NCI-H146 treated with DMSO at 0.1 percent for 48 hours (cell line): Measurements from ENCODE around the gene PROK2.

Experiments
- DNase-seq: peaks from one replicate; lab custom pipeline; 2025; ENCODE audit not compliant: unreplicated experiment; lab: John Stamatoyannopoulos, UW

The PROK2 gene

DNA sequence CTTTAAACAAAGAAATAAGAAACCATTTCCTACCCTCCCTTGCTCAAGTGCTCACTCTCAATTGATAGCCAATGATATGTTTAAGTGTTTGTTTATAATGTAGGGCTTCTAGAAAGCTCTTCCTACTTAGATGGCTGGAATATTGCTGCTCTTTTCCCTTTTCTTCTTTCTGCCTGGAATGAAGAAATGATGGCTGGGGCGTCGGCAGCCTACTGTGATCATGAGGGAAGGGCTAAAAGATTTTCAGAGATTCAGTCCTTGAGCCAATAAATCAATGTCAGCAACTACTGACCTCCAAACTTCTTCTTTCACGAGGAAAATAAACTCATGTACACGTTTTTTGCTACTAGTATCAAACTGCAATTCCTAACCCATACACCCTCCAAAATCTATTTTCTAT, 33.3 kb downstream of the PROK2 start:
- no peak for DNase-seq

DNA sequence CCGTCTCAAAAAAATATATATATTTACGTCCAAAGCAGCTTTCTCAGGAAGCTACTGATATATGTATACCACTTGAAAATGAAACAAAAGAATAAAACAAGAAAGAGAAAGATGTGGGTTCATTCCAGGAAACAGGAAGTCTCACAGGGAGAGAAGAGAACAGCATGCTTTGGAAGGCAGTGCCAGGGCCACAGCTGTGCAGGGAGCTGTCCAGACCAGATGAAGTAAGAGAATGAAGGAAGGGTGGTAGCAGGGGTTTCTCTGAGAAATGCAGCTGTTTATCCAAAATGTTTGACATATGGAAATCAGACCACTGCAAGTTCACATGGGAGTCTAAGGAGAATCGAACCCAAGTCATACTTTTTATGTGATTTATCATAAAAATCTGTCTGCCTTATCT, 40.2 kb downstream of the PROK2 start:
- no peak for DNase-seq

DNA sequence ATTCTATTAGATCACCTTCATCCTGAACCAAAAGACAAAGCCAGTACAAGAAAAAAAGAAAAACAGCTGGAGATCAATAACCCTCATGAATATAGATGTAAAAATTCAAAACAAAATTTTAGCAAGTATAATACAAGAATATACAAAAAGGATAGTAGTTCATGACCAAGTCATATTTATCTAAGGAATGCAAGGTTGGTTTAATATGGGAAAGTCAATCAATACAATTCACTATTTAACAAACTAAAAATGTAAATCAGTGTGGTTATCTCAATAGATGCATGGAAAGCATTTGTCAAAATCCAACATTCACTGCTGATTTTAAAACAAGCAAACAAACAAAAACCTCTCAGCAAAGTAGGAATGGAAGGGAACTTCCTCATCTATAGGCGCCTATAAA, 42.3 kb downstream of the PROK2 start:
- DNase-seq: no peak

DNA sequence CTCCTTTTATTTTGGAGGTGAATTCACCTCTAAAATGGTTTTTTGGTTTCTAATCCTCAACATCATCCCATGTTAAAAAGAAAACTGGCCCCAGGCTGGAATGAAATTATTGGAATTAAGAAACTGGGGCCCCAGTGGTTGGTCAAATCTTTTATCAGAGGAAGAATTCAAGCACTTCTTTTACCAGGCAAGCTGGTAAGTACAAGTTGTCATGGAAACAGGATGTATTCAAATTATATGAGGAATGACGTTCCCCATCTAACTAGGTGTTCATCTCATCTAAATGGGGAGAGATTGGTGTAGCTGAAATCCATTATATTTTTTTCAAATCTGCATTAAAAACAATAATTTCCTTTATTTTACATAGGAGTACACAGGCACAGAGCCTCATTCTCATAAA, 50.1 kb downstream of the PROK2 start:
- no peak for DNase-seq

DNA sequence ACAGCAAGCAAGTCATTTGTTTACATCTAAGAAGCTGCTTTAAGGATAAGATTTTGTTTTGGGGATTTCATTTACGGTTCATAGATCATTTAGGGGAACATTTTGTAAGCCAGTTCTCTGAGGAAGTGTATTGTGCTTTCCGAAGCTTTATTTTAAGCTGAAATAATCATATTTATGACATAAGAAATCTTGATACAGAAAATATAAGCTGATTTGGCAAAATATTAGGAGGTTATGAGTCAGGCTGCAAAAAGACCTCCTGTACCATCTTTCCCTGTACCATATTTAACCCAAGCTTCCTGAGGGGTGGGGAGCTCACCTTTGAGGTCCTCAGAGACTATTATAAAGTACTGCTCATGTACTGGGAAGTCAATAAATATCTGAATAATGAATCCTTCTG, 51.6 kb downstream of the PROK2 start:
- DNase-seq: no peak

DNA sequence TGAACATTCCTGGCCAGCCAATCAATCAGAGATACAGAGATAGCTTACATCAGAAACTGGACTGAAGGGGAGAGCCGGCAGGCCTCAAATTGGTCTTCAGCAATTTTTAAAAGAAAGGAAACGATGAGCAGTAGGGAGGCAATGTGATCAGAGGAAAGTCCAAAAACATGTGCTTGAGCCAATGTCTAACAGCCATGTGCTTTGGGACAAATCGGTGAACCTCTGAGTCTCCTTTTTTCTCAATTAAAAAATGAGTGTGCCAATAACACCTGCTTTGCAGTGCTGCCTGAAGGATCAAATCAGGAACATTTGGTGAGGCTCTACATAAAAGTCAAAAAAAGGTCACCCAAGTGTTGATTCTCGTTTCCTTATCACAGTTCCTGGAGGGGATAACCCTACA, 52.3 kb downstream of the PROK2 start:
- DNase-seq: no peak

DNA sequence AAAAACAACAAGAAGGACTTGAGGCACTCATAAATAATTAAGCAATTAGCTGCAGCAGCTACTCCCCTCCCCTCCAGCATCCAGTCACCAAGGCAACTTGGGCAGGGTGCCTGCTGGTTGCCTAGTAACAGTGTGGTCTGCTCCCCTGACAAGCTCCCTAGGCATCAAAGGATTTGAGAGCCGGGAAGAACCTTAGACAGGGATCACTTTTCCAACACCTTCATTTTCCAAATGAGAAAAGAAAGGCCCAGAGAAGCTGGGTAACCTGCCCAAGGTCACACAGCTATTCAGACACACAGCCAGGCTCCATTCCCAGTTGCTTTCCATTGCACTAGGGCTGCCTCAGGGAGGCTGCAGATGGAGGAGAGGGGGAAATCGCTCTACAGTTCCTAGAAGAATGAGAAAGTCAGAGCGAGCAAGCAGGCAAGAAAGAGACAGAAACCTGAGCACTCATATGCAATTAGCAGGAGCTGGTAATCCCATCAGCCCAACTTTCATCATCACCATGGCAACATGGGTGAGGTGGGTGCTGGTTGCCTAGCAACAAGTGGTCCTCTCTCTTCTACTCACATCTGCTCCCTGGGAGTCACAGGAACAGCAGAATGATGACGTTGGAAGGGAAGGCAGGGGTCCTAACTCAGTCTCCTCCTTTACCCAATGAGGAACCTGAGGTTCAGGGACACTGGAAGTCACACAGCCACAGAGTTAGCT, 56.2 kb downstream of the PROK2 start:
- peak; percentile 2 for DNase-seq

DNA sequence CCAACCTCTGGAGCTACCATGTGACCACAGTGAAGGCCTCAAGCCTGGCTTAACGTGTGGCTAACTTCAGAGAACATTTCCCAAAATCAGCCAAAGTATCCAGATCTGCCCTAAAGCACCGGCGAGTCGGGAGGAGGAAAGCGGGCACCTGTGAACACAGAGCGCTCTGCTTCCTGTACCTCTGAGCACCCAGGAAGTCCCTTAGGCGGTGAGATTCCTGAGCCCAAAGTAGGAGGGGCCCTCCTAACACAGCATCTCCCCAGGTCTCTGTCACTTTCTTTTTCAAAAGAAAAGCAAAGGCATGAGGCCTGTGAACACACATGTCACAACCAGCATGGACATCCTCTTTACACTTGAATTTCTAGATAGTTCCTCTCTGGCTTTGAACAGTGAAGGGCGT, 58.8 kb downstream of the PROK2 start:
- no peak for DNase-seq

DNA sequence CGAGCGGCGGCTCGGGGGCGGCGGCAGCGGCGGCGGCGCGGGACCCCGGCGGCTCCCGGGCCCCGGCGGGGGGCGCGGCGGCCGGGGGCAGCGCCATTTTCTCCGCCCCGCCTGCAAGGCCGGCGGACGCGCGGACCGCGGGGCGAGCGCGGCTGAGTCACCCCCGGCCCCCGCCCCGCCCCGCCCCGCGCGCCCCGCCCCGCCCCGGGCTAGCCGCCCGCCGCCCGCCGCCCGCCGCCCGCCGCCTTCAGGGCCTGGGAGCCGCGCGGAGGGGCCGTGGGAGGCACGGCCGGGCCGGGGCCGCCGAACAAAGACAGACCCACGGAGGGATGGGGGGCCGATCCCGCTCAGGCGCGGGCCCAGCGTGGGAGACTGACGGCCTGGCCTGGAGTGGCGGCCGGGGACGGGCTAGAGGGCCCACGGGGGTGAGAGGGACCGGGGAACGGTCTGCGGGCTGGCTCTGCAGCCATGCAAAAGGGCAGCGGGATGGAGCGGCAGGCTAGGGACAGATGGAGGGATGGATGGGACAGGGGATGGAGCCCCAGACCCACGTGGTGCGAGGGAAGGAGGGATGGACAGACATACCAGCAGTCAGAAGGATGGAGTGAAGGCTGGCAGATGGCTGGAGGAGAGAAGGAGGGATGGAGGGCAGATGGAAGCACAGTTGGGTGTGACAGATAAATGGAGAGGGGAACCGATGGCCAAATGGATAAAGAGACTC, 59.5 kb downstream of the PROK2 start, which contains the start of gene EIF4E3:
EIF4E3 (minus strand) TSS at position 132 of the 721 bp plus-strand sequence; CDS start at position 97, 35 bp downstream.
- no peak for DNase-seq

DNA sequence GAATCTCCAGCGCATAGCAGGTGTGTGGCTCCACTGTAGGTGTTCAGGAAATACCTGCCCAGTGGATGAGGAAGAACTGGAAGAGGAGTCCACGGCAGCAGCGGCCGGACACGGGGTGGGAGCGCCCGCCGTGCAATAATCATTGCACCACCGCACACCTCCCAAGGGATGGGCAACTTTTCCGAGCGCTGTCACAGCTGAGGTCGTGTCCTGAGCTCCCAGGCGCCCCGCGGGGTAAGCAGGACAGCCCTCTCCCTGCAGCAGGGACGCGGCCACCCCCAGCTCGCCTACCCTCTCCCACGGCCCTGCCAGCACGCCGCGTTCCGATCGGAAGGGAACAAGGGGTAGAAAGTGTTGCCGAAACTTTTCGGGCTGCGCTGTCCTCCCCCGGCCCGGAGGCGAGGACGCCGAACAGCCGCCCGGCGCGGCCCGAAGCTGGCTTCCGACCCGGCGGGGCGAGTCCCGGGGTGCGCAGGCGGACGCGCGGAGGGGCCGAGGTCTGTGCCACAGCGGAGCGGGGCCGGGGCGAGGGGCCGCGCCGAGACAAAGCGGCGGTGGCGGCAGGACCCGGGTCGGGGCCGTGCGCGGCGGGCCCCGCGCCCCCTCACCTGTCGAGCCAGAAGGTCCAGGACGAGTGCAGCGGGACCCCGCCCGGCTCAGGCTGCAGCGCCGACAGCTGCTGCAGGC, 60.2 kb downstream of the PROK2 start:
- DNase-seq: peak; percentile 15

DNA sequence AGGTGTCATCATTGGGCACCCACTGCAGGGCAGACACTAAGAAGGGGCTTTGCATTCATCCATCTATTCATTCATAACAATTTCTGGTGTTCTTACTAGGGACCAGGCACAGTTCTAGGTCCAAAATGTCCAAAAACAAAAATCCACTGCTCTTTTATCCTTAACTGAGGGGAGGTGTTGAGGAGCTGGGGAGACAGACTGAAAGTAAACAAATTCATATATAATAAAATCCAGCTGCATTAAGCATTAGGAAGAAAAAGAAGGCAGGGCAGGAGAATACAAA, 60.8 kb downstream of the PROK2 start:
- no peak for DNase-seq

DNA sequence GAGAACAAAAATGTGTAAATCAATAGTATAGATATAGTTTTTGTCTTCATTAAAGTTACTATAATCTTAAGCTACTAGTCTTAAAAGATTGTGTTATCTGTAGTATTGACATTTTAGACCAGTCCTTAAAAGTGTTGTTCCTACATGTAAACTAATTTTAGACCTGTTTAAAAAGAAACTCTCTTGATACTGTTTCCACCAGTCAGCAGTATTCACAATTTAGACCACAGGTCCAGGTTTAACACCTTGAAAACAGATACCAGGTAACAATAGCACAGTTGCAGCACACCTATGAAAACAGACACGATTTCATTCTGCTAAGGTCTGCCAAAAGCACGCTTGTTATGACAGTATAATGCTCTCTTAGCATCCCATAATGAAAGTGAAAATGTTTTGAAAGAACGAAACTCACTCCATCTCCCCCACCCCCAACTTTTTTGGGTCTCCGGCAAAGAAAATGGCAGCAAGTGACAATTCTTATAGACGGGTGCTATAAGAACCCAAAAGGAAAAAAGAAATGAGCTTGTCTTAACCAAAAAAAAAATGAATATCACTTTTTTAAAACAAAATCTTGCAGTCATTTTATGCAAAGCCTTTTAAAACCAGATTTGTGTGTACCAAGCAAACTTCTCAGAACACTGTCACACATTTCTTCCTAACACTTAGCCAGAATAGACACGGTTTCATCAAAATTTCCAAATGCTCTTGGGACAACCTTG, 61.3 kb downstream of the PROK2 start:
- no peak for DNase-seq

DNA sequence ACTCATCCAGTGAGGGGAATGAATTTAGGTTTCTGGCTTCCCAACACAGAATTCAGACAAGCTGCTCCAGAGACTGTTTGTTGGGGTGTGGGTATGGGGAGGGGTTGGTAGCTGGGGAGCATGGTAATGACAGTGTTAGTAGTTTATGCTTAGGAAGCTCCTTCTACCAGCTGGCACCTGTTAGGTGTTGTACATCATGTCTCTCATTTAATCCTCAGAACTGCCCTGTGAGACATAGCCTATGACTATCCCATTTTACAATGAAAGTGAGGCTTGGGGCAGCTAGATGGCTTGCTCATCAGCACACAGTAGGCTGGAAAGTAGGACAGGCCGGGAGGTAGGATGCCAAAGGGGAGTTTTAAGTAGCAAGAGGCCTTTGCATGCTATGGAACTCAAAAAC, 62.3 kb downstream of the PROK2 start:
- no peak for DNase-seq
